SU-DHL-6 (cell line): Measurements from ENCODE around the gene MED29.

Source experiments
- EZH2phosphoT487 ChIP-seq: fragments of 200-600 bp; sonication (generic), shearing (Covaris generic); conservative IDR thresholded peaks from 2 replicates; pipeline ENCODE4 v1.6.1; 2018; ENCODE audit warnings: mild to moderate bottlenecking, antibody characterized with exemption, low read length, moderate library complexity, mixed read lengths
- TF ChIP-seq, protein P1 (sequence below): fragments of 200-600 bp; sonication (generic); IDR thresholded peaks from one replicate; pipeline ENCODE4 v1.5.1; 2017; ENCODE audit warnings: antibody characterized with exemption, mild to moderate bottlenecking, low read length, moderate library complexity; ENCODE audit not compliant: insufficient read depth, poor library complexity, severe bottlenecking

GRCh38 chr19:39397360-39398296, 6.5 kb downstream of the MED29 start:
- TF ChIP-seq, protein P1, sequence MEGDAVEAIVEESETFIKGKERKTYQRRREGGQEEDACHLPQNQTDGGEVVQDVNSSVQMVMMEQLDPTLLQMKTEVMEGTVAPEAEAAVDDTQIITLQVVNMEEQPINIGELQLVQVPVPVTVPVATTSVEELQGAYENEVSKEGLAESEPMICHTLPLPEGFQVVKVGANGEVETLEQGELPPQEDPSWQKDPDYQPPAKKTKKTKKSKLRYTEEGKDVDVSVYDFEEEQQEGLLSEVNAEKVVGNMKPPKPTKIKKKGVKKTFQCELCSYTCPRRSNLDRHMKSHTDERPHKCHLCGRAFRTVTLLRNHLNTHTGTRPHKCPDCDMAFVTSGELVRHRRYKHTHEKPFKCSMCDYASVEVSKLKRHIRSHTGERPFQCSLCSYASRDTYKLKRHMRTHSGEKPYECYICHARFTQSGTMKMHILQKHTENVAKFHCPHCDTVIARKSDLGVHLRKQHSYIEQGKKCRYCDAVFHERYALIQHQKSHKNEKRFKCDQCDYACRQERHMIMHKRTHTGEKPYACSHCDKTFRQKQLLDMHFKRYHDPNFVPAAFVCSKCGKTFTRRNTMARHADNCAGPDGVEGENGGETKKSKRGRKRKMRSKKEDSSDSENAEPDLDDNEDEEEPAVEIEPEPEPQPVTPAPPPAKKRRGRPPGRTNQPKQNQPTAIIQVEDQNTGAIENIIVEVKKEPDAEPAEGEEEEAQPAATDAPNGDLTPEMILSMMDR = peak; percentile 70
- TF ChIP-seq EZH2phosphoT487 = no peak
